ENCODE data around the gene ZNF407. TPM values are rescaled to one million over a fixed set of nuclear protein-coding genes. Genes with fewer than 3 reads are reported as not detected.

The ZNF407 gene
- polyA plus RNA-seq, 2 donors: 2.2 to 2.6 TPM

DNA sequence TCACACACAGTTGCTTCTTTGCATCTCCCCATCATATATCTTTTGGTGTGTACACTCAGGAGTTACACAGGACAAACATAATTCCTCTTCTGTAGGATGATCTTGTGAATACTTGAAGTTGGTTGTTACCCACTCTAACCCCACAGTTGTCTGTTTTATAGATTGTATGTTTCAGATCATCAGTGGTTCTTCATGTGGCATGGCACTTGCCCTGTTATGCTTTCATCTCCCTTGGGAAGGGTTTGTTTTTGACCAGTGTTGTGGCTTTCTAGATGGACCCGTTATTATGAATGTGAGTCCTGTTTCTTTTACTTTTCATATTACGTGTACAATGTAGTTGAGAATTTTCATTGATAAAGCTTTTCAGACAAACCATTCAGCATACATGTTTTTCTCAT, 82.0 kb downstream of the ZNF407 start:
- H3K36me3 ChIP-seq (ENCODE audit: control insufficient read depth in 2 of 2, insufficient read depth in 2 of 2, low read length in 1 of 2): no peaks in the 10 kb centered on the region
- peaks cover 0 to 3% of the 10 kb centered on the region in 2 donors for H3K4me1 ChIP-seq (ENCODE audit: control insufficient read depth in 2 of 2, insufficient read depth in 2 of 2, low read length in 1 of 2)
- 91 to 93% methylated on average over 2 of the region's 2 CpGs for WGBS, 2 donors

DNA sequence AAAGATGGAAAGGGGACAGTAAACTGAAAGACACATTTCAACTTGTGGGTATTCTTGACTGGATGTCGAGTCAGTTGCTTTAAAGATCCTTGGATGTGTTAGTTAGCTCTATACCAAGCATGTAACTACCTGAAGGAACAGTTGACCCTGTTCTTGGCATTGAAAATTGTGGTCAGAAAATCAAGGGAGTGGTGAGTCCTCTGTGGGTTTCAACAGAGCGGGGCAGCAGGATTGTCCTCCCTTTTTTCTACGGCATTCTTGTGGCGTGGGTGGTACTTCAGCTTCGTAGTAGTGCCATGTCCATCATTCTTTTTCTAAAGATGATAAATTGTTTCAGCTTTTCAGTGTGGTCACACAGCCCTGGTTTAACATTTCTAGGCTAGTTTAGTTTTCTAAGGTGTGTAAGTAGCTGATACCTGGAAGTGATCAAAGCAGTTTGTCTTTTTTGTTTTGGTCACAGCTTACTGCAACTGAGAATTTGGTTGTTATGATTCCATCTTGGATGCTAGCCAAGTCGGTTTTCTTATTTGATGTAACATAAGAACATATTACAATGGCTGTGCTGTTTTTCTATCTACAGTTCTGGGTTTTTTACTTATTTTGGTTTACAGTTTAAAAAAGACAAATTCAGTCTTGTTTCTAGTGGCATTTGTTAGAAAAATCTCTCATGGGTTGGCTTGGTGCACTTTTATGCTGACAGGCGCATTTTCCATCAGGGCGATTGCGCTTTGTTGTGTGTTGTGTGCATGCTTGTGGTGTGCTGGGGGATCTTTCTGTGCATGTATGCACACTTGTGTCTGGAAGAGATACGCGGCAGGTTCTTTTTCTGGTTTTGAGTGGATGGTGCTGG, 84.7 kb downstream of the ZNF407 start:
- Histone ChIP-seq H3K4me3 (ENCODE audit: low read depth in 1 of 2, low read length in 2 of 2) (no peak overlapping the region), H3K27me3 (ENCODE audit: control insufficient read depth in 1 of 2, insufficient read depth in 2 of 2, low read length in 2 of 2) (no peaks in the 10 kb centered on the region), H3K27ac (ENCODE audit: low read depth in 2 of 2, low read length in 1 of 2) (no peak overlapping the region), H3K9me3 (ENCODE audit: control insufficient read depth in 2 of 2, insufficient read depth in 1 of 2, low read depth in 1 of 2, low read length in 1 of 2) (no peaks in the 10 kb centered on the region), H3K4me1 (ENCODE audit: control insufficient read depth in 2 of 2, insufficient read depth in 2 of 2, low read length in 1 of 2) (peaks cover 0 to 3% of the 10 kb centered on the region in 2 donors), H3K36me3 (ENCODE audit: control insufficient read depth in 2 of 2, insufficient read depth in 2 of 2, low read length in 1 of 2) (peaks cover 0 to 4% of the 10 kb centered on the region in 2 donors)
- WGBS, 2 donors: 67 to 82% methylated on average over 11 of the region's 11 CpGs

More for the DNA sequence above, 82.0 kb downstream of the ZNF407 start:
- H3K9me3 ChIP-seq (ENCODE audit: control insufficient read depth in 2 of 2, insufficient read depth in 1 of 2, low read depth in 1 of 2, low read length in 1 of 2): no peaks in the 10 kb centered on the region
- H3K27me3 ChIP-seq (ENCODE audit: control insufficient read depth in 1 of 2, insufficient read depth in 2 of 2, low read length in 2 of 2): no peaks in the 10 kb centered on the region
- no peak overlapping the region for H3K27ac ChIP-seq (ENCODE audit: low read depth in 2 of 2, low read length in 1 of 2)
- no peak overlapping the region for H3K4me3 ChIP-seq (ENCODE audit: low read depth in 1 of 2, low read length in 2 of 2)

DNA sequence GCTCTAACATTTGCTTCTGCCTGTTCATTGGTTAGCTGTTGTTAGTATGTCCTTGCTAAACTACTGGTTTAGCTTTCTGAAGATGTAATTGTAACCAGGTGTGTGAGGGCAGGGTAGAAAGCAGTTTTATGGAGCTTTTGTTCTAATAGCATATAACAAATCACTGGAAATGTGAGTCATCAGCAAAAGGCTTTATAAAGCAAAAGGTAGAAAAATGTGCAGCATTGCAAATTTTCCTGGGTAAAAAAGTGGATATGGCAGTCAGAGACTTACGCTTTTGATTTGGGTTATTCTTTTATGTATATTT, 85.3 kb downstream of the ZNF407 start:
- Histone ChIP-seq H3K36me3 (ENCODE audit: control insufficient read depth in 2 of 2, insufficient read depth in 2 of 2, low read length in 1 of 2) (peaks cover 0 to 4% of the 10 kb centered on the region in 2 donors), H3K9me3 (ENCODE audit: control insufficient read depth in 2 of 2, insufficient read depth in 1 of 2, low read depth in 1 of 2, low read length in 1 of 2) (no peaks in the 10 kb centered on the region), H3K4me3 (ENCODE audit: low read depth in 1 of 2, low read length in 2 of 2) (no peak overlapping the region), H3K4me1 (ENCODE audit: control insufficient read depth in 2 of 2, insufficient read depth in 2 of 2, low read length in 1 of 2) (peaks cover 0 to 3% of the 10 kb centered on the region in 2 donors), H3K27ac (ENCODE audit: low read depth in 2 of 2, low read length in 1 of 2) (no peak overlapping the region), H3K27me3 (ENCODE audit: control insufficient read depth in 1 of 2, insufficient read depth in 2 of 2, low read length in 2 of 2) (no peaks in the 10 kb centered on the region)
- 76 to 95% methylated on average over 1 of the region's 1 CpG for WGBS, 2 donors

DNA sequence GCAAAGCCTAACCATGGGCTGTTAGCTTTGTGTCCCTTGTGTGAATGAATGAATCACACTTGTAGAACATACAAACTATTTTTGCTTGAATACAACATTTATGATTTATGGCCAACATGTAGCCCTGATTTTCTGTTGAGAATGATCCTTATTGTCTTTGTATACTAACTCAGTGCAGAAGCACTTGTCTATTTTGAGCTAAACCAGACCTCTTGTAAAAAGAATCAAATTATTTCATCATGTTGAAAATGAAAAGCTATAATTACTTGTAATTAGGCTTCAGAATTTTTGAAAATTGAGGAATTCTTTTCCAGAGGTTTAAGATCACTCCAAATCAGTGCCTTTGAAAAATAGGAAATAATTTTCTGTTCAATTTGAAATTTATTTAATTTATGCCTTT, 85.9 kb downstream of the ZNF407 start:
- H3K27me3 ChIP-seq (ENCODE audit: control insufficient read depth in 1 of 2, insufficient read depth in 2 of 2, low read length in 2 of 2): no peaks in the 10 kb centered on the region
- no peaks in the 10 kb centered on the region for H3K9me3 ChIP-seq (ENCODE audit: control insufficient read depth in 2 of 2, insufficient read depth in 1 of 2, low read depth in 1 of 2, low read length in 1 of 2)
- H3K36me3 ChIP-seq (ENCODE audit: control insufficient read depth in 2 of 2, insufficient read depth in 2 of 2, low read length in 1 of 2): peaks cover 0 to 4% of the 10 kb centered on the region in 2 donors
- H3K27ac ChIP-seq (ENCODE audit: low read depth in 2 of 2, low read length in 1 of 2): no peak overlapping the region
- no peak overlapping the region for H3K4me3 ChIP-seq (ENCODE audit: low read depth in 1 of 2, low read length in 2 of 2)
- peaks cover 0 to 3% of the 10 kb centered on the region in 2 donors for H3K4me1 ChIP-seq (ENCODE audit: control insufficient read depth in 2 of 2, insufficient read depth in 2 of 2, low read length in 1 of 2)

DNA sequence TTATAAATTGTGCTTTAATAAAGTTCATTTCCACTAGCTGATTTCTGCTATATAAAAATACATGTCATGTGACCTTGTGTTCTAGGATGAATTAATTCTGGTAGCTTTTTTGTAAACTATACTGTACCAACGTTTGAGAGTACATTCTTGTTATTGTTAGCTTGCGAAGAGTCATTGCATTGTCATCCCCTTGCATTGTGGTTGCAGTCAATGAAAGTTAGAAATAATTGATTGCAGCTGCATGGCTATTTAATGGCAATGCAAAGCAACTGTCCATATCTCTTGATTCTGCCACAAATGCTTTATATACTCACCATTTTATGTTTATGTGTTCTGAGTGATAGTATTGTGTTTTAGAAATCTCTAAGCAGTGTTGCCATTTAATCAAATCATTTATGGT, 91.6 kb downstream of the ZNF407 start:
- Histone ChIP-seq H3K27ac (ENCODE audit: low read depth in 2 of 2, low read length in 1 of 2) (no peak overlapping the region), H3K27me3 (ENCODE audit: control insufficient read depth in 1 of 2, insufficient read depth in 2 of 2, low read length in 2 of 2) (no peaks in the 10 kb centered on the region), H3K9me3 (ENCODE audit: control insufficient read depth in 2 of 2, insufficient read depth in 1 of 2, low read depth in 1 of 2, low read length in 1 of 2) (no peaks in the 10 kb centered on the region), H3K4me1 (ENCODE audit: control insufficient read depth in 2 of 2, insufficient read depth in 2 of 2, low read length in 1 of 2) (no peaks in the 10 kb centered on the region), H3K36me3 (ENCODE audit: control insufficient read depth in 2 of 2, insufficient read depth in 2 of 2, low read length in 1 of 2) (peaks cover 0 to 4% of the 10 kb centered on the region in 2 donors), H3K4me3 (ENCODE audit: low read depth in 1 of 2, low read length in 2 of 2) (no peak overlapping the region)
- WGBS, 2 donors: 69 to 70% methylated on average over 2 of the region's 2 CpGs

DNA sequence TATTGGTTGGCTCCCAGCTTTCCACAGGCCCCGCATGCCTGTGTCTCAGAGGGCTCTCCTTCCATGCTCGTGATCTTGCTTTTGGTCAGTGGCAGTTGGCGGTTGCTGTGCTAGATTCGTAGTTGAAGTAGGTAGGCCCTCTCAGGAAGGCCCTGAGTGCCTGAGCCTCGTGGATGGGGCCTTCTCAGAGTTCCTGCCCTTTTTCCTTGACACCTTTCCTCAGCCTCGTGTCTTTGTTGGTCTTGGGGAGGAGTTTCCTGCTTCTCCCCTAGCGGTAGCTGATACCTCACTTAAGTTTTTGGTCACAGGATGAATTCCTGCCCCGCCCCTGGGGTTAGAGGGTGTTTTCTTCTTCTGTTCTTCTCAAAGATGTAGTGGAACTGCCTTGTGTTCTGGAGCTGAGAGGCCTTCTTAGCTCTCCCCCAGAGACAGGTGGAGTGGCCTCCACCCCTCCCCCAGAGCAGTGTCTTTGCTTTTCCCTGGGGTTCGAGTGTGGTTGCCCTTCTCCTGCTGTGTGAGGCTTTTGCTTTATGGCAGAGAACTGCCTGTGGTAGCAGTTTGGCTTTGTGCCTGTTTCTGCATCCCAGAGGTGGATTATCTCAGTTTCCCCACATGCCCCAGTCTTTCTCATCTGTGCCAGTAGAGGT, 94.8 kb downstream of the ZNF407 start:
- Histone ChIP-seq H3K27me3 (ENCODE audit: control insufficient read depth in 1 of 2, insufficient read depth in 2 of 2, low read length in 2 of 2) (no peaks in the 10 kb centered on the region), H3K36me3 (ENCODE audit: control insufficient read depth in 2 of 2, insufficient read depth in 2 of 2, low read length in 1 of 2) (no peaks in the 10 kb centered on the region), H3K4me1 (ENCODE audit: control insufficient read depth in 2 of 2, insufficient read depth in 2 of 2, low read length in 1 of 2) (no peaks in the 10 kb centered on the region), H3K4me3 (ENCODE audit: low read depth in 1 of 2, low read length in 2 of 2) (no peak overlapping the region), H3K9me3 (ENCODE audit: control insufficient read depth in 2 of 2, insufficient read depth in 1 of 2, low read depth in 1 of 2, low read length in 1 of 2) (no peaks in the 10 kb centered on the region), H3K27ac (ENCODE audit: low read depth in 2 of 2, low read length in 1 of 2) (no peak overlapping the region)
- 87% methylated on average over 9 of the region's 9 CpGs for WGBS, 2 donors

DNA sequence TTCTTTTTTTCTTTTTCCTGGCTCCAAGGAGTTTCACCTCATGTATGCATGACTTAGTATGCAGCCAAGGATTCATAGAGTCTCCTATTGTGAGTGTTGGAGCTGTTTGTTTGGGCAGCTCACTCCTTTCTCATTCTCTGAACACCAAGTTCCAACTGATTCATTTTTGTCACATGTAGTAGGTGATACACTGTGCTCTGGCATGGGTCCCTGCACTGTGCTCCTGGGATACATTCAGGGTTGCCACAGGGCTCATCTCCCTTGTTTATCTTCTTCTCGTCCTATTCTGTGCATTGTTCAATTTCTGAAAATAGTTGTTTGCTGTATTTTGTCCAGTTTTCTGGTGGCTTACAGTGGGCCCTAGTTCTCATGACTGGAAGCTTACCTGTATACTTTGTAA, 96.8 kb downstream of the ZNF407 start:
- no peaks in the 10 kb centered on the region for H3K4me1 ChIP-seq (ENCODE audit: control insufficient read depth in 2 of 2, insufficient read depth in 2 of 2, low read length in 1 of 2)
- no peaks in the 10 kb centered on the region for H3K9me3 ChIP-seq (ENCODE audit: control insufficient read depth in 2 of 2, insufficient read depth in 1 of 2, low read depth in 1 of 2, low read length in 1 of 2)
- H3K36me3 ChIP-seq (ENCODE audit: control insufficient read depth in 2 of 2, insufficient read depth in 2 of 2, low read length in 1 of 2): no peaks in the 10 kb centered on the region
- WGBS, 2 donors: 78 to 82% methylated on average over 1 of the region's 1 CpG
- no peak overlapping the region for H3K27ac ChIP-seq (ENCODE audit: low read depth in 2 of 2, low read length in 1 of 2)
- no peak overlapping the region for H3K4me3 ChIP-seq (ENCODE audit: low read depth in 1 of 2, low read length in 2 of 2)
- no peaks in the 10 kb centered on the region for H3K27me3 ChIP-seq (ENCODE audit: control insufficient read depth in 1 of 2, insufficient read depth in 2 of 2, low read length in 2 of 2)

DNA sequence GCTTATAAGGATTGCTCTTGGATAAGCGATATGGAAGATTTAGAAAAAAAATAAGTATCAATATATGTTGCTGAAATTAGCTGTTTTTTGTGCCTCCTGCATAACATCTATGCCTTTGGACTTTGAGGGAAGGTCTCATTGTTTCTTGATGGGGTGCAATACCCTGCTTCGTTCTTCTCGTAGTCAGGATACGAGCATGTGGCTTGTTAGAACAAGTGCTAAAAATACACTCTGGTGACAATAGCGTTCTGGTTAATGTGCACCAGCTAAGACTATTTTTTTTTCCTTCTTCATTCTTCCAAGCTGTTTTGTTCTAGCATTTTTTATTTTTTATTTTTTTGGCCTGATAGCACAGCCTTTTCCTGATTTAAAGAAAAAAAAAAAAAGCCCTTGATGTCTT, 97.5 kb downstream of the ZNF407 start:
- H3K4me1 ChIP-seq (ENCODE audit: control insufficient read depth in 2 of 2, insufficient read depth in 2 of 2, low read length in 1 of 2): no peaks in the 10 kb centered on the region
- no peaks in the 10 kb centered on the region for H3K36me3 ChIP-seq (ENCODE audit: control insufficient read depth in 2 of 2, insufficient read depth in 2 of 2, low read length in 1 of 2)
- H3K4me3 ChIP-seq (ENCODE audit: low read depth in 1 of 2, low read length in 2 of 2): no peak overlapping the region
- no peak overlapping the region for H3K27ac ChIP-seq (ENCODE audit: low read depth in 2 of 2, low read length in 1 of 2)
- H3K27me3 ChIP-seq (ENCODE audit: control insufficient read depth in 1 of 2, insufficient read depth in 2 of 2, low read length in 2 of 2): no peaks in the 10 kb centered on the region
- WGBS, 2 donors: 94 to 95% methylated on average over 5 of the region's 5 CpGs
- H3K9me3 ChIP-seq (ENCODE audit: control insufficient read depth in 2 of 2, insufficient read depth in 1 of 2, low read depth in 1 of 2, low read length in 1 of 2): no peaks in the 10 kb centered on the region

DNA sequence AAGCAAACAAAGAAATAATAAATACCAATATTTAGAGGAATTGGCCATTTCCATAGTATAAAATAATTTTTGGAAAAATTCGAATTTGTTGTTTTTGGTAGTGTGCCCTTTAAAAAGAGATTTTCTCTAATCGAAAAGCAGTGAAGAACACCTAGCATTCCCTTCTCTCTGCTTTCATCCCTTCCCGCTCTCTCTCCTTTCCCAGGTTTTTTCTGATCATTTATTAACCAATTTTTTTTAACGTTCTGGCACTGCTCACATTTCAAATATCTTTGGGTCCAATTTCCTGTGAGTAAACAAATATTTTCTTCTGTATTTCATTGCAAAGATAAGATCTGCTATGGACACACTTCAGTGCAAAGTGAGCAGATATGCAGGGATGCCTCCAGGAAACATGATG, 101.2 kb downstream of the ZNF407 start:
- Histone ChIP-seq H3K36me3 (ENCODE audit: control insufficient read depth in 2 of 2, insufficient read depth in 2 of 2, low read length in 1 of 2) (peaks cover 0 to 3% of the 10 kb centered on the region in 2 donors), H3K27me3 (ENCODE audit: control insufficient read depth in 1 of 2, insufficient read depth in 2 of 2, low read length in 2 of 2) (no peaks in the 10 kb centered on the region), H3K9me3 (ENCODE audit: control insufficient read depth in 2 of 2, insufficient read depth in 1 of 2, low read depth in 1 of 2, low read length in 1 of 2) (no peaks in the 10 kb centered on the region), H3K27ac (ENCODE audit: low read depth in 2 of 2, low read length in 1 of 2) (no peak overlapping the region), H3K4me1 (ENCODE audit: control insufficient read depth in 2 of 2, insufficient read depth in 2 of 2, low read length in 1 of 2) (no peaks in the 10 kb centered on the region), H3K4me3 (ENCODE audit: low read depth in 1 of 2, low read length in 2 of 2) (no peak overlapping the region)
- WGBS, 2 donors: 86 to 87% methylated on average over 4 of the region's 4 CpGs

DNA sequence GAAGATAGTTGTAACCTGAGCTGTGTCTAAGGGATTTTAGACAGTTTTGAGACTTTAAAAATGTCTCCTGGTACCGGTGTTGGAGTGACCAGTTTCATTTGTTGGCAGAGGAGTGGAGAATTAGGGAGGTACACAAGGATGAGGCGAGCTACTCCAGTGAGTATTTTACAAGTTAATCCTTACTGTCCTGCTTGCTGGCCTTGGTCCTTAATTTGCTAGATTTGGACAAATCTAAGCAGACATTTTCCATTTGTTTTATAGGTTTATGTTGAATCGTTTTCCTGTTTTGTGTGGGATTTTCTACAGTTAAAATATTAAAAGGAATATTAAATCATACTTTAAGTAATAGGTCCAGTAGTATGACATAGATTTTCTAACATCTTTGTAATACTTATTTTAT, 101.8 kb downstream of the ZNF407 start:
- H3K4me1 ChIP-seq (ENCODE audit: control insufficient read depth in 2 of 2, insufficient read depth in 2 of 2, low read length in 1 of 2): no peaks in the 10 kb centered on the region
- H3K4me3 ChIP-seq (ENCODE audit: low read depth in 1 of 2, low read length in 2 of 2): no peak overlapping the region
- 92% methylated on average over 3 of the region's 3 CpGs for WGBS, 2 donors
- H3K27me3 ChIP-seq (ENCODE audit: control insufficient read depth in 1 of 2, insufficient read depth in 2 of 2, low read length in 2 of 2): no peaks in the 10 kb centered on the region
- H3K36me3 ChIP-seq (ENCODE audit: control insufficient read depth in 2 of 2, insufficient read depth in 2 of 2, low read length in 1 of 2): peaks cover 0 to 3% of the 10 kb centered on the region in 2 donors
- no peaks in the 10 kb centered on the region for H3K9me3 ChIP-seq (ENCODE audit: control insufficient read depth in 2 of 2, insufficient read depth in 1 of 2, low read depth in 1 of 2, low read length in 1 of 2)
- no peak overlapping the region for H3K27ac ChIP-seq (ENCODE audit: low read depth in 2 of 2, low read length in 1 of 2)
